Measurements from ENCODE around the gene ELOVL6. TPM values are rescaled to one million over a fixed set of nuclear protein-coding genes. Genes with fewer than 3 reads are reported as not detected.

The ELOVL6 gene
- total RNA-seq, 4 donors from 2014 or later: 5.5 to 12.9 (median 9.7) TPM; not detected in 1

GRCh38 chr4:110009550-110009949 lies 188.9 kb downstream of the ELOVL6 start:
- no peak for DNase-seq
- intact Hi-C loops (cut with DNase I; ENCODE audit: low total_unique reads): loop anchor here (10.0 kb wide), 1 partner anchor 505 kb away; no protein-coding TSS in a partner anchor
- Histone ChIP-seq H3K27ac (no peak overlapping the region), H3K9me3 (no peaks in the 10 kb centered on the region), H3K27me3 (no peaks in the 10 kb centered on the region), H3K4me1 (no peaks in the 10 kb centered on the region), H3K4me3 (no peak overlapping the region), H3K36me3 (no peaks in the 10 kb centered on the region)
- no peak for TF ChIP-seq CTCF (IDR thresholded peaks at IDR 0.05)
- no peak for TF ChIP-seq POLR2A (IDR thresholded peaks at IDR 0.05)

DNA sequence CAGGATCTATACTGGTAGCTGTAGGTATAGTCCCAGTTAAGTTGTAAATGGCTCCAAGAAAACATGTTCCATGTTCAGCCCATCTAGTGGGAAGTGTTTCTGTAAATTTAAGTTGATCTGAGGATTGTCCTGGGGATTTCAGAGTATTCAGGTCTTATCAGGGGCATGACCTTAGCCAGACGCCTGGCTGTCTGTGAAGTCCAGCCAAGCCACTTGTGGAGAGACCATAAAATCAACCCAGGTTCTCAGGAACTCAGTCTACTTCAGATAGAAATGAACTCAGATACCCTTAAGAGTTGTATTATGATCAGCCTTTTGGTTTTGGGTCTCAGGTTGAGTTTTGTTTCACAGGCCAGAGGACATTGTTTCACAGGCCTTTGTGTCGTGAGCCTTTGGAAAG lies 189.9 kb downstream of the ELOVL6 start:
- no peaks in the 10 kb centered on the region for H3K27me3 ChIP-seq
- H3K4me3 ChIP-seq: no peak overlapping the region
- no peak for TF ChIP-seq POLR2A (IDR thresholded peaks at IDR 0.05)
- no peak for TF ChIP-seq CTCF (IDR thresholded peaks at IDR 0.05)
- intact Hi-C loops (cut with DNase I; ENCODE audit: low total_unique reads): loop anchor here (10.0 kb wide), 1 partner anchor 506 kb away; no protein-coding TSS in a partner anchor
- H3K4me1 ChIP-seq: no peaks in the 10 kb centered on the region
- H3K36me3 ChIP-seq: no peaks in the 10 kb centered on the region
- no peaks in the 10 kb centered on the region for H3K9me3 ChIP-seq
- no peak for DNase-seq
- no peak overlapping the region for H3K27ac ChIP-seq

- Histone ChIP-seq H3K36me3 (no peaks in the 10 kb centered on the region), H3K4me3 (no peak overlapping the region), H3K9me3 (no peaks in the 10 kb centered on the region), H3K27me3 (no peaks in the 10 kb centered on the region), H3K4me1 (no peaks in the 10 kb centered on the region), H3K27ac (no peak overlapping the region)
- DNase-seq: no peak
- no peak for TF ChIP-seq CTCF (IDR thresholded peaks at IDR 0.05)
- intact Hi-C loops (cut with DNase I; ENCODE audit: low total_unique reads): loop anchor here (10.0 kb wide), 1 partner anchor 508 kb away; no protein-coding TSS in a partner anchor
These were observed 191.2 kb downstream of the ELOVL6 start for GRCh38 chr4:110007217-110007616.

DNA sequence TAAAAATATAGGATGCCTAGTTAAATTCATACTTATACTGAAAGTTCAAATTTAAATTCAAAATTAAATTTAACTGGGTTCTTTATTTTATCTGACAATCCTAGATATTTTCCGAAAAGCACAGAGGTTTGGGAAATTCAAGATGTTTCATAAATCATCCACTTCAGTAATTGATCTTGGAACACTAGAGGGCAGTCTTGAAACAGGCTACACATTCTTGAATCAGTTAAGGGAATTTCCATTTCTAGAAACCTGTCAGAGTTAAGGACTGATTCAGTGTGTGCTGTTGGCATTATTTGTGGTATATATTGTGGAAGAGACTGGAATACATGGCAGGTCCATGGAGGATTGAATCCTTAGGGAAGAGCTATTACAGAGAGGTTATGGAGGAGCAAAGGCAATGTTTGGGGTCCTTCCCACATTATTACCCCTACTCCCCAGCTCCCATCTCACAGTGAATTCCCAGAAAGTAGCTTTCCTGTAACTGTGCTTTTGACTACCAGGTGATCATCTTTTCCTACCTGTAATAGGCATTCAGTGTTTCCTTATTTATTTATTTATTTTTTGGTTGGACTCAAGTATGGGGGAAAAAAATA lies 192.9 kb downstream of the ELOVL6 start:
- H3K4me1 ChIP-seq: no peaks in the 10 kb centered on the region
- intact Hi-C loops (cut with DNase I; ENCODE audit: low total_unique reads): loop anchor here (10.0 kb wide), 1 partner anchor 509 kb away; no protein-coding TSS in a partner anchor
- H3K9me3 ChIP-seq: no peaks in the 10 kb centered on the region
- H3K4me3 ChIP-seq: no peak overlapping the region
- H3K27me3 ChIP-seq: no peaks in the 10 kb centered on the region
- TF ChIP-seq POLR2A (IDR thresholded peaks at IDR 0.05): no peak
- peak; percentile 45 to 64 (median 54) for TF ChIP-seq CTCF (IDR thresholded peaks at IDR 0.05)
- H3K27ac ChIP-seq: no peak overlapping the region
- H3K36me3 ChIP-seq: no peaks in the 10 kb centered on the region
- DNase-seq: no peak

DNA sequence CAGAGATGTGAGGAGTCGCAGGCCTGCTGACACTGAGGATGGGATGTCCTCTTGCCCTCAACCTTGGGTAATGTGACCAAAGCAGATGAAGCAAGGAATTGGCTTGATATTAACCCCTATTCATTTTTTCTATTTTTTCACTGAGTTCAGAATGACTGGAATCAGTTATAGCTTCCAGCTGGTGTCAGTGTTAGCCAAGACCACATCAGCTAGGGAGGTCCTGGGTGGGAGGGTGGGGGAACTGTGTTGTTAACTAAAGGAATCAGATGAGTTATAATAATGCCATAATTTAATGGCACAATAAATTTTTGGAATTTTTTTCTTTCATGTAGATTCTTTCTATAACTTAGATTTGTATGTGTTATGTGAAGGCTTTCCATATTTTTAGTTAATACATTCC lies 193.9 kb downstream of the ELOVL6 start:
- DNase-seq: no peak
- no peaks in the 10 kb centered on the region for H3K4me1 ChIP-seq
- H3K4me3 ChIP-seq: no peak overlapping the region
- intact Hi-C loops (cut with DNase I; ENCODE audit: low total_unique reads): loop anchor here (10.0 kb wide), 1 partner anchor 510 kb away; no protein-coding TSS in a partner anchor
- no peak overlapping the region for H3K27ac ChIP-seq
- H3K9me3 ChIP-seq: no peaks in the 10 kb centered on the region
- H3K27me3 ChIP-seq: no peaks in the 10 kb centered on the region
- no peaks in the 10 kb centered on the region for H3K36me3 ChIP-seq
- TF ChIP-seq POLR2A (IDR thresholded peaks at IDR 0.05): no peak
- no peak for TF ChIP-seq CTCF (IDR thresholded peaks at IDR 0.05)
